ENCODE data around the gene PCBP4. TPM values are rescaled to one million over a fixed set of nuclear protein-coding genes. Genes with fewer than 3 reads are reported as not detected.

Gene PCBP4
- total RNA-seq, 1 donor from 2014 or later = 47.5 TPM

GRCh38 chr3:51921081-51921578 is 46.1 kb downstream of the PCBP4 start:
- no peak for TF ChIP-seq CTCF (IDR thresholded peaks at IDR 0.05)
- Mint-ChIP-seq H3K27me3 (ENCODE audit: unreplicated experiment) (peaks cover 40% of the 10 kb centered on the region), H3K9me3 (ENCODE audit: unreplicated experiment) (peaks cover 4% of the 10 kb centered on the region), H3K36me3 (ENCODE audit: unreplicated experiment) (no peaks in the 10 kb centered on the region), H3K27ac (ENCODE audit: unreplicated experiment) (no peak overlapping the region), H3K4me1 (ENCODE audit: unreplicated experiment) (no peaks in the 10 kb centered on the region), H3K4me3 (ENCODE audit: unreplicated experiment) (no peak overlapping the region)
- peak; percentile 36 for DNase-seq (ENCODE audit: extremely low spot score, unreplicated experiment)

- H3K4me1 Mint-ChIP-seq (ENCODE audit: unreplicated experiment) = no peaks in the 10 kb centered on the region
- DNase-seq (ENCODE audit: extremely low spot score, unreplicated experiment) = peak; percentile 7
- peaks cover 36% of the 10 kb centered on the region for H3K27me3 Mint-ChIP-seq (ENCODE audit: unreplicated experiment)
- H3K9me3 Mint-ChIP-seq (ENCODE audit: unreplicated experiment) = no peaks in the 10 kb centered on the region
- no peak for TF ChIP-seq CTCF (IDR thresholded peaks at IDR 0.05)
- H3K36me3 Mint-ChIP-seq (ENCODE audit: unreplicated experiment) = no peaks in the 10 kb centered on the region
- no peak overlapping the region for H3K27ac Mint-ChIP-seq (ENCODE audit: unreplicated experiment)
- H3K4me3 Mint-ChIP-seq (ENCODE audit: unreplicated experiment) = no peak overlapping the region
These were observed 50.8 kb downstream of the PCBP4 start for GRCh38 chr3:51916418-51916817.

GRCh38 chr3:51908026-51908425 is 59.2 kb downstream of the PCBP4 start:
- Mint-ChIP-seq H3K4me3 (ENCODE audit: unreplicated experiment) (no peak overlapping the region), H3K27me3 (ENCODE audit: unreplicated experiment) (no peaks in the 10 kb centered on the region), H3K27ac (ENCODE audit: unreplicated experiment) (no peak overlapping the region), H3K36me3 (ENCODE audit: unreplicated experiment) (no peaks in the 10 kb centered on the region), H3K9me3 (ENCODE audit: unreplicated experiment) (peaks cover 10% of the 10 kb centered on the region), H3K4me1 (ENCODE audit: unreplicated experiment) (no peaks in the 10 kb centered on the region)
- DNase-seq (ENCODE audit: extremely low spot score, unreplicated experiment) = peak; percentile 27
- TF ChIP-seq CTCF (IDR thresholded peaks at IDR 0.05) = no peak

Other genes starting within 250 kb of the PCBP4 start
- not detected in 2 replicates for gene IQCF6, start 188.2 kb downstream of the PCBP4 start, total RNA-seq
- gene IQCF2, start 105.8 kb downstream of the PCBP4 start, total RNA-seq = not detected in 2 replicates
- not detected in 2 replicates for gene IQCF5, start 91.9 kb downstream of the PCBP4 start, total RNA-seq
- gene IQCF1, start 64.1 kb downstream of the PCBP4 start, total RNA-seq = not detected in 2 replicates
- gene RRP9, start 25.6 kb downstream of the PCBP4 start, total RNA-seq = 20.7 and 22.8 TPM in 2 replicates
- gene PARP3, start 25.1 kb downstream of the PCBP4 start, total RNA-seq = 12.4 and 13.4 TPM in 2 replicates
- gene GPR62, start 12.1 kb downstream of the PCBP4 start, total RNA-seq = not detected in 2 replicates
- 42.7 and 45.2 TPM in 2 replicates for gene ABHD14B, start 6.6 kb upstream of the PCBP4 start, total RNA-seq
- 12.2 and 14.6 TPM in 2 replicates for gene ABHD14A, start 7.6 kb upstream of the PCBP4 start, total RNA-seq
- gene ACY1, start 16.1 kb upstream of the PCBP4 start, total RNA-seq = 31.0 and 40.1 TPM in 2 replicates
- 881 and 957 TPM in 2 replicates for gene RPL29, start 28.4 kb upstream of the PCBP4 start, total RNA-seq
- gene DUSP7, start 89.1 kb upstream of the PCBP4 start, total RNA-seq = 19.4 and 21.2 TPM in 2 replicates
- 4.9 and 5.1 TPM in 2 replicates for gene POC1A, start 187.0 kb upstream of the PCBP4 start, total RNA-seq
- gene ALAS1, start 230.7 kb upstream of the PCBP4 start, total RNA-seq = 34.8 and 36.2 TPM in 2 replicates